ENCODE measurements around the gene KRTAP2-1.
"Not testable (repeated sequence)": the region's sequence is repeated elsewhere in the genome, so short reads cannot be mapped to it uniquely, and the experiment has no call there.

KRTAP2-1 gene

GRCh38 chr17:41046735-41047465 lies at the start of gene KRTAP2-1:
TSS of gene KRTAP2-1 (minus strand) at chr17:41047316. CDS start at chr17:41047267, 49 bp downstream.
- not testable (repeated sequence) for DNase-seq (ENCODE audit: low spot score)

GRCh38 chr17:41096055-41096454 lies 48.9 kb upstream of the KRTAP2-1 start:
- DNase-seq (ENCODE audit: low spot score), result no peak

GRCh38 chr17:41088760-41089352 lies 41.7 kb upstream of the KRTAP2-1 start:
- DNase-seq (ENCODE audit: low spot score), result not testable (repeated sequence)

GRCh38 chr17:41084100-41084856 lies 37.2 kb upstream of the KRTAP2-1 start, which contains the start of gene KRTAP4-7:
TSS of gene KRTAP4-7 (plus strand) at chr17:41084150. CDS start at chr17:41084207, 57 bp downstream.
- not testable (repeated sequence) for DNase-seq (ENCODE audit: low spot score)

GRCh38 chr17:41083427-41083826 lies 36.3 kb upstream of the KRTAP2-1 start:
- not testable (repeated sequence) for DNase-seq (ENCODE audit: low spot score)

- no peak for DNase-seq (ENCODE audit: low spot score)
Observed at GRCh38 chr17:41082626-41083025, 35.5 kb upstream of the KRTAP2-1 start.

GRCh38 chr17:41076788-41077187 lies 29.7 kb upstream of the KRTAP2-1 start:
- DNase-seq (ENCODE audit: low spot score), result no peak

GRCh38 chr17:41073676-41074075 lies 26.6 kb upstream of the KRTAP2-1 start:
- DNase-seq (ENCODE audit: low spot score), result no peak

GRCh38 chr17:41071606-41072360 lies 24.7 kb upstream of the KRTAP2-1 start:
- DNase-seq (ENCODE audit: low spot score), result no peak

- no peak for DNase-seq (ENCODE audit: low spot score)
Observed at GRCh38 chr17:41069031-41069430, 21.9 kb upstream of the KRTAP2-1 start.

GRCh38 chr17:41067281-41067680 lies 20.2 kb upstream of the KRTAP2-1 start:
- no peak for DNase-seq (ENCODE audit: low spot score)

GRCh38 chr17:41065829-41066624 lies 18.9 kb upstream of the KRTAP2-1 start, which contains the start of gene KRTAP2-4:
TSS of gene KRTAP2-4 (minus strand) at chr17:41065879. CDS start at chr17:41065845, 34 bp downstream.
- DNase-seq (ENCODE audit: low spot score), result peak; percentile 43

- not testable (repeated sequence) for DNase-seq (ENCODE audit: low spot score)
Observed at GRCh38 chr17:41065016-41065689, 18.0 kb upstream of the KRTAP2-1 start.

GRCh38 chr17:41064301-41064700 lies 17.2 kb upstream of the KRTAP2-1 start:
- no peak for DNase-seq (ENCODE audit: low spot score)

- DNase-seq (ENCODE audit: low spot score), result no peak
Observed at GRCh38 chr17:41063449-41063848, 16.3 kb upstream of the KRTAP2-1 start.

- no peak for DNase-seq (ENCODE audit: low spot score)
Observed at GRCh38 chr17:41061964-41062363, 14.8 kb upstream of the KRTAP2-1 start.

- no peak for DNase-seq (ENCODE audit: low spot score)
Observed at GRCh38 chr17:41060052-41060604, 13.0 kb upstream of the KRTAP2-1 start, which contains the start of gene KRTAP2-3. TSS of gene KRTAP2-3 (minus strand) at chr17:41060114. CDS start at chr17:41060050, 64 bp downstream.

GRCh38 chr17:41059276-41060051 lies 12.3 kb upstream of the KRTAP2-1 start:
- DNase-seq (ENCODE audit: low spot score), result not testable (repeated sequence)

GRCh38 chr17:41058741-41059140 lies 11.6 kb upstream of the KRTAP2-1 start:
- no peak for DNase-seq (ENCODE audit: low spot score)
